Endodermal cell (in vitro differentiated cells): Measurements from ENCODE around the gene MGAT3. TPM values are rescaled to one million over a fixed set of nuclear protein-coding genes. Genes with fewer than 3 reads are reported as not detected.

ENCODE experiments used
- DNase-seq: peaks from one replicate; pipeline ENCODE4 v3.0.0-alpha.2; 2017
- H3K27ac ChIP-seq: 2 replicates; pipeline ENCODE4 v1.5.1; 2013; ENCODE audit warnings: mild to moderate bottlenecking, low read depth, low read length, moderate library complexity
- H3K27me3 ChIP-seq: 2 replicates; pipeline ENCODE4 v1.6.1; 2013; ENCODE audit warnings: mild to moderate bottlenecking, low read length, moderate library complexity; ENCODE audit not compliant: insufficient read depth, control insufficient read depth, poor library complexity, severe bottlenecking
- H3K36me3 ChIP-seq: 2 replicates; pipeline ENCODE4 v1.7.0; 2013; ENCODE audit warnings: mild to moderate bottlenecking, low read length, moderate library complexity; ENCODE audit not compliant: control insufficient read depth, insufficient read depth
- H3K4me1 ChIP-seq: one replicate; pipeline ENCODE4 v1.7.0; 2013; ENCODE audit warnings: low read length; ENCODE audit not compliant: control insufficient read depth, insufficient read depth
- H3K4me3 ChIP-seq: 2 replicates; pipeline ENCODE4 v1.5.1; 2013; ENCODE audit warnings: mild to moderate bottlenecking, low read length, moderate library complexity
- H3K9ac ChIP-seq: 2 replicates; pipeline ENCODE4 v1.6.1; 2013; ENCODE audit warnings: mild to moderate bottlenecking, low read length, moderate library complexity; ENCODE audit not compliant: poor library complexity, severe bottlenecking; ENCODE audit errors: extremely low read depth
- H3K9me3 ChIP-seq: 2 replicates; pipeline ENCODE4 v1.6.1; 2013; ENCODE audit warnings: mild to moderate bottlenecking, low read length, moderate library complexity; ENCODE audit not compliant: control insufficient read depth
- H3K27ac Mint-ChIP-seq: 2 replicates; pipeline ENCODE4 v1.8.0; 2020; ENCODE audit warnings: mixed read lengths
- H3K27me3 Mint-ChIP-seq: 2 replicates; pipeline ENCODE4 v1.8.0; 2021; ENCODE audit warnings: mild to moderate bottlenecking, mixed read lengths; ENCODE audit not compliant: insufficient read depth
- H3K36me3 Mint-ChIP-seq: 2 replicates; pipeline ENCODE4 v1.8.0; 2020; ENCODE audit warnings: low read depth, mixed read lengths
- H3K4me1 Mint-ChIP-seq: 2 replicates; pipeline ENCODE4 v1.8.0; 2020; ENCODE audit warnings: mixed read lengths
- H3K4me3 Mint-ChIP-seq: 2 replicates; pipeline ENCODE4 v1.8.0; 2020; ENCODE audit warnings: mild to moderate bottlenecking, moderate library complexity, mixed read lengths
- H3K9me3 Mint-ChIP-seq: 2 replicates; pipeline ENCODE4 v1.8.0; 2020; ENCODE audit warnings: mild to moderate bottlenecking, mixed read lengths
- CTCF ChIP-seq: fragments of 200-600 bp; sonication (generic); conservative IDR thresholded peaks from 2 replicates; pipeline ENCODE4 v1.5.0; 2021; ENCODE audit warnings: antibody characterized with exemption, mild to moderate bottlenecking
- whole genome bisulfite sequencing, 2 experiments: methylation state at CpG; one replicate each; pipeline versions ENCODE4 v1.1.5 to v1.1.7; 2013; ENCODE audit warnings: missing lambda C conversion rate in 2 of 2, mixed read lengths in 1 of 2; ENCODE audit not compliant: insufficient coverage in 1 of 2, insufficient read length in 1 of 2; 5-methylcytosine and 5-hydroxymethylcytosine counted together
- total RNA-seq, 2 donors: library from RNA; stranded (reverse); fragmentation: NEBNext Ultra II Directional in 1 of 2; extraction: Animal tissue kit (Norgen Biotek cat#: 25700) in 1 of 2; gene quantifications; 2 replicates in 1 of 2; 3 replicates in 1 of 2; pipeline ENCODE4 v1.2.1, GENCODE V29; 2021

The MGAT3 gene
- total RNA-seq, 2 donors from 2014 or later: 9.0 to 16.7 TPM

DNA sequence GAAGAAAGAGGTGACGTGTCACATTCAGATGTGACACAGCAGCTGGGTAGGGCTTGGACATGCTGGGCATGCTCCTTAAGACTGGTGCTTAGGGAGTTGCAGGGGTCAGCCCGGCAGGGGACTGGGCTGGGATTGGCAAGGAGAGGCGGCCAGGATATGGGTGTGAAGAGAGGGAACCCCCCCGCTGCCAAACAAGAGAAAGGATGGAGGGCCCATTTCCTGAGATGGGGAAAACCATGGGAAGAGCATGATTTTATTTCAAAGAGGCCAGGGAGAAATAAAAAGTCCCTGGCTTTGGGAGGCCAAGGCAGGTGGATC, 68.8 kb downstream of the MGAT3 start:
- H3K4me1 ChIP-seq: peaks cover under 1% of the 10 kb centered on the region
- no peak for TF ChIP-seq CTCF
- Mint-ChIP-seq H3K4me3 (no peak overlapping the region), H3K27ac (peak overlapping the region; percentile 85), H3K4me1 (peaks cover 40% of the 10 kb centered on the region), H3K36me3 (peaks cover 67% of the 10 kb centered on the region), H3K9me3 (no peaks in the 10 kb centered on the region), H3K27me3 (no peaks in the 10 kb centered on the region)
- no peak overlapping the region for H3K9ac ChIP-seq
- no peak for DNase-seq
- H3K36me3 ChIP-seq: peaks cover 64% of the 10 kb centered on the region
- no peaks in the 10 kb centered on the region for H3K9me3 ChIP-seq
- 96 to 97% methylated on average over 3 to 4 of the region's 4 CpGs for WGBS, 2 experiments
- no peak overlapping the region for H3K4me3 ChIP-seq
- H3K27me3 ChIP-seq: no peaks in the 10 kb centered on the region
- no peak overlapping the region for H3K27ac ChIP-seq

DNA sequence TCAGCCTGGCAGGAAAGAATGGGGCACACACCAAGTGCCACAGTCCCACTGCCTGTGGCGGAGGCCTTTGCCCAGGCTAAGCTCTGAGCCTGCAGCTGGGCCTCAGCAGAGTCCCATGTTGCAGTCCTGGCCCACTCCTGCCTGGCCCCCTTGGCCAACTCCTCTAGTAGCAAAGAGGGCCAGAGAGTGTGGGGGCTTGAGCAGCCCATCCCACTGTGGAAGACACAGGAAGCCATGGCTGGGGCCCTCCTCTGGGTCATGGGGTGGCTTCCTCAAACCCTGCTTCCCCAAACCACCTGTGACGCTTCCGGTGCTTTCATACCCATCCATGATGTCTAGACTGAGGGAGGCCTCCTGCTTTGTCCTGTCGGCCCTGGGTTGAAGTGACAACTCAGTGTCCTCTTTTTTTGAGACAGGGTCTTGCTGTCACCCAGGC, 69.9 kb downstream of the MGAT3 start:
- DNase-seq: no peak
- Mint-ChIP-seq H3K9me3 (no peaks in the 10 kb centered on the region), H3K27me3 (no peaks in the 10 kb centered on the region), H3K36me3 (peaks cover 65% of the 10 kb centered on the region), H3K4me3 (no peak overlapping the region), H3K4me1 (peaks cover 47% of the 10 kb centered on the region), H3K27ac (peak overlapping the region; percentile 76)
- Histone ChIP-seq H3K4me3 (no peak overlapping the region), H3K36me3 (peaks cover 65% of the 10 kb centered on the region), H3K27ac (no peak overlapping the region), H3K9ac (no peak overlapping the region), H3K9me3 (no peaks in the 10 kb centered on the region), H3K27me3 (no peaks in the 10 kb centered on the region), H3K4me1 (peaks cover 12% of the 10 kb centered on the region)
- TF ChIP-seq CTCF: no peak
- WGBS, 2 experiments: 92 to 94% methylated on average over 3 to 4 of the region's 4 CpGs

GRCh38 chr22:39527481-39527961, 70.7 kb downstream of the MGAT3 start:
- Histone ChIP-seq H3K27ac (peak overlapping the region; percentile 56), H3K4me3 (no peak overlapping the region), H3K4me1 (peaks cover 13% of the 10 kb centered on the region), H3K9ac (no peak overlapping the region), H3K36me3 (peaks cover 57% of the 10 kb centered on the region), H3K27me3 (no peaks in the 10 kb centered on the region), H3K9me3 (no peaks in the 10 kb centered on the region)
- no peak for DNase-seq
- H3K36me3 Mint-ChIP-seq: peaks cover 57% of the 10 kb centered on the region
- TF ChIP-seq CTCF: no peak
- peak overlapping the region; percentile 76 for H3K27ac Mint-ChIP-seq
- 82% methylated on average over 4 to 6 of the region's 6 CpGs for WGBS, 2 experiments
- H3K9me3 Mint-ChIP-seq: no peaks in the 10 kb centered on the region
- no peaks in the 10 kb centered on the region for H3K27me3 Mint-ChIP-seq
- no peak overlapping the region for H3K4me3 Mint-ChIP-seq
- peaks cover 41% of the 10 kb centered on the region for H3K4me1 Mint-ChIP-seq
